GM11168 (cell line): Measurements from ENCODE around the gene GPR61.

ENCODE experiments used
- in situ Hi-C: fragments of 300-500 bp; cut with MboI; formaldehyde crosslinking; loops from one replicate; pipeline ENCODE4 v1.12.0; 2022; ENCODE audit warnings: low sequenced_read_pairs; ENCODE audit not compliant: unreplicated experiment

The GPR61 gene

GRCh38 chr1:109532365-109533136 lies 7.1 kb upstream of the GPR61 start:
- in situ Hi-C loops, result loop anchor here (5.0 kb wide), 1 partner anchor 35 kb away; no protein-coding TSS in a partner anchor

DNA sequence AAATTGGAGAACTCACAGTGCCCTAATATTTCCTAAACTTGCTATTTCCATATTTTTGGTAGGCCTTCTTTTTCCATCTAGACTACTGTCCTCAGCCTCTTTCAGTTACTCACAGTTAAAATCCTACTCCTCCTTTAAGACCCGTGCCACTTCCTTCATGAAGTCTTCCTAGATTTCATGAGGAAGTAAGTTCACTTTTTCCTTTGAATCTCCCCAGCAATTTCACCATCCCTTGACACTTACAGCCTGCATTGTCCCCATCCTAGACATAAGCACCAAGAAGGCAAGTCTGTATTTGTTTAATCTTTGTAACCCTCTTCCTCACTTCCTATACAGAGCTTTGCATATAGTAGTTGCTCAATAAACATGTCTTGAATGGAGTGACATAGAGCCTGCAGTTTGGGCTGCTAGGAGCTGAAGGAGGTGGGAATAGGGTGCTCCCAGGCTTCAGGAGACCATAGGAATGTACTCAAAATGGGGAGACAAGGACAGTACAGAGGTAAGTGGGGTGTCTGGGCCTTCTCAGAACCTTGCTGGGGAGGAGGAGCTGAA lies 5.3 kb upstream of the GPR61 start:
- in situ Hi-C loops, result loop anchor here (5.0 kb wide), 1 partner anchor 37 kb away; no protein-coding TSS in a partner anchor

GRCh38 chr1:109535481-109535880 lies 4.2 kb upstream of the GPR61 start:
- in situ Hi-C loops, result no loop called here

- in situ Hi-C loops, result no loop called here
These were observed 3.6 kb upstream of the GPR61 start for GRCh38 chr1:109535971-109536491.

- in situ Hi-C loops, result no loop called here
These were observed 2.1 kb upstream of the GPR61 start for GRCh38 chr1:109537450-109538178.

GRCh38 chr1:109538827-109539555 lies 681 bp upstream of the GPR61 start:
- in situ Hi-C loops, result no loop called here

DNA sequence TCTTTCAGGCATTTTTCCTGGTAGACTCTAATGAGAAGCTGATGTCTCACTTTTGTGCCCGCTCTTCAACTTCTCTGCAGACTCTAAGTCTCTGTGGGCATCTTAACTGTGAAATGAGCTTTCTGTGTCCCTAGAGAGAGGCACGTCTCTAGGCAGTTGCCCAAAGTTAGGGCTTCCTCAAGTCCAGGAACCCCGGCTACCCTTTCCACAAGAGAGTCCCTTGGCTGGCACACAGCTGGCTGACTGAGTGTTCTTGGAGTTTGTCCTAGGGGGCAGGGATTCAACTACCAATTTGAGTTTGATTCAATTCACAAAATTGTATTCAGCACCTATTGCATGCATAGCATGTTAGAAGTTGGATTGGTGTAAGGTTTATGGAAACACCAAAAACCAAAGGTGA lies 1.4 kb downstream of the GPR61 start:
- in situ Hi-C loops, result loop anchor here (10.0 kb wide), 2 partner anchors 234 to 444 kb away; partner anchors contain the start of gene AHCYL1

GRCh38 chr1:109542657-109543056 lies 3.0 kb downstream of the GPR61 start:
- in situ Hi-C loops, result loop anchor here (10.0 kb wide), 2 partner anchors 232 to 442 kb away; partner anchors contain the start of gene AHCYL1

DNA sequence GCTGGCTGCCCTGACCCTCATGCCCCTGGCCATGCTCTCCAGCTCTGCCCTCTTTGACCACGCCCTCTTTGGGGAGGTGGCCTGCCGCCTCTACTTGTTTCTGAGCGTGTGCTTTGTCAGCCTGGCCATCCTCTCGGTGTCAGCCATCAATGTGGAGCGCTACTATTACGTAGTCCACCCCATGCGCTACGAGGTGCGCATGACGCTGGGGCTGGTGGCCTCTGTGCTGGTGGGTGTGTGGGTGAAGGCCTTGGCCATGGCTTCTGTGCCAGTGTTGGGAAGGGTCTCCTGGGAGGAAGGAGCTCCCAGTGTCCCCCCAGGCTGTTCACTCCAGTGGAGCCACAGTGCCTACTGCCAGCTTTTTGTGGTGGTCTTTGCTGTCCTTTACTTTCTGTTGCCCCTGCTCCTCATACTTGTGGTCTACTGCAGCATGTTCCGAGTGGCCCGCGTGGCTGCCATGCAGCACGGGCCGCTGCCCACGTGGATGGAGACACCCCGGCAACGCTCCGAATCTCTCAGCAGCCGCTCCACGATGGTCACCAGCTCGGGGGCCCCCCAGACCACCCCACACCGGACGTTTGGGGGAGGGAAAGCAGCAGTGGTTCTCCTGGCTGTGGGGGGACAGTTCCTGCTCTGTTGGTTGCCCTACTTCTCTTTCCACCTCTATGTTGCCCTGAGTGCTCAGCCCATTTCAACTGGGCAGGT lies 3.8 kb downstream of the GPR61 start:
- in situ Hi-C loops, result loop anchor here (10.0 kb wide), 2 partner anchors 231 to 441 kb away; partner anchors contain the start of gene AHCYL1

DNA sequence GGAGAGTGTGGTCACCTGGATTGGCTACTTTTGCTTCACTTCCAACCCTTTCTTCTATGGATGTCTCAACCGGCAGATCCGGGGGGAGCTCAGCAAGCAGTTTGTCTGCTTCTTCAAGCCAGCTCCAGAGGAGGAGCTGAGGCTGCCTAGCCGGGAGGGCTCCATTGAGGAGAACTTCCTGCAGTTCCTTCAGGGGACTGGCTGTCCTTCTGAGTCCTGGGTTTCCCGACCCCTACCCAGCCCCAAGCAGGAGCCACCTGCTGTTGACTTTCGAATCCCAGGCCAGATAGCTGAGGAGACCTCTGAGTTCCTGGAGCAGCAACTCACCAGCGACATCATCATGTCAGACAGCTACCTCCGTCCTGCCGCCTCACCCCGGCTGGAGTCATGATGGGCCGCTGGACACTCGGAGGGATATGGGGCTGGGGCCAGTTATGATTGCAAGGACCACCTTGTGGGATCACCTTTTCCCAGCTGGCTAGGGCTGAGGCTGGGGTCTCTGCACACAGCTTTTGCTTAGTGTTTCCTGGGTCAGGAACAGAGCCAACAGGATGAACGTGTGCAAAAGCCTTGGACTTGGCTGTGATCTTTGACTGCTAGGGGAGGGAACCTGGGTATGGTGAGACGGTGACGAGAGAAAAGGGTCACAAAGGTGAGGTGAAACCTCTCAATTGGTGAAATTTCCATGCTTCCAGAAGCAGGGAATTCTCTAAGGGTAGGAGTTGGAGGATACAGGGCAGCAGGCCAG lies 4.5 kb downstream of the GPR61 start:
- in situ Hi-C loops, result loop anchor here (10.0 kb wide), 2 partner anchors 231 to 441 kb away; partner anchors contain the start of gene AHCYL1

GRCh38 chr1:109546311-109547109 lies 6.8 kb downstream of the GPR61 start:
- in situ Hi-C loops, result loop anchor here (10.0 kb wide), 2 partner anchors 228 to 438 kb away; partner anchors contain the start of gene AHCYL1

DNA sequence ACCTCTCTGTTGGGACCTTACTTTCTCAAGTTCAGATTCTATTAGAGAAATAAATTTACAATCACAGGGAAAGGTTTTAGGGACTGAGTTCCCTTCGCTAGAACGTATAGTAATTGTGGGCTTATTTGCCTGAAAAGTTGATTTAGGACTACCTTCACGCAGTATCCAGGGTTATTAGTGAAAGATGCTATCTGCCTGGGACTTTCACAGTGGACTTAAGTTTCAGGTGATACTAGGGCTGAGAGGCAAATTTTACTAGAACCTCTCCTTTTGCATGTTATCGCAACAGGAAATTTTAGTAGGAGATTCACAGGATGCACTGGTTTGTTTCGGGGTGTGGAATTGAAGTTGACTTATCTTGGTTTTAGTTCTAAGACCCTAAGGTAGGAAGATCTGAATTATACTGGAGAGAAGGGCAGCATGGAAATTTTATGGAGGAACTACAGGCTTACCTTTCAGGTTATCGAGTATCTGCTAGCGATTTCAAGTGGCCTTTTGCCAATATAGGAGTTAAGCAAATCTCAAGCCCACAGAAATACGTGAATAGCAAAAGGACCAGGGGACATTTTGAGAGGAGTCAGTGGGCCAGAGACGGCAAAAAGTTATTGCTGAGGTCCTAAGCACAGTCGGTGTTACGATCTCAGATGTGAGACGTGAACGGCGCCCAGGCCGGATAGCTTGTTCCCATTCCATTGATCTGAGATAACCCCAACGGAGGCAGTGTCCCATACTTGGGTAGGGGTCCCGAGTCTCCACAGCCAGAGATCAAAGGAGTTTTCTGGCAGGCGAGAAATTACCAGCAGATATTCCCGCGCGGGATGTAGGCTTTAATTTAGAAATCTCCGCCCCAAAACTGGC lies 8.0 kb downstream of the GPR61 start:
- in situ Hi-C loops, result loop anchor here (10.0 kb wide), 2 partner anchors 227 to 437 kb away; partner anchors contain the start of gene AHCYL1

GRCh38 chr1:109548321-109549267 lies 8.9 kb downstream of the GPR61 start, which contains the start of gene GNAI3:
Gene GNAI3 (plus strand): TSS chr1:109548615. CDS start chr1:109548721, 106 bp downstream.
- in situ Hi-C loops, result loop anchor here (10.0 kb wide), 2 partner anchors 226 to 436 kb away; partner anchors contain the start of gene AHCYL1

GRCh38 chr1:109556563-109556962 lies 16.9 kb downstream of the GPR61 start:
- in situ Hi-C loops, result no loop called here

- in situ Hi-C loops, result no loop called here
These were observed 17.8 kb downstream of the GPR61 start for GRCh38 chr1:109557520-109557919.
